ENCODE data around the gene TPSB2. TPM values are rescaled to one million over a fixed set of nuclear protein-coding genes. Genes with fewer than 3 reads are reported as not detected.
"Not testable (repeated sequence)": the region's sequence is repeated elsewhere in the genome, so short reads cannot be mapped to it uniquely, and the experiment has no call there.

Gene TPSB2
- total RNA-seq, 1 donor from 2014 or later, result 181 TPM

- no peak for ATAC-seq
- no peaks in the 10 kb centered on the region for H3K4me1 ChIP-seq
- H3K4me3 ChIP-seq, result no peak overlapping the region
- H3K36me3 ChIP-seq, result no peaks in the 10 kb centered on the region
- intact Hi-C loops (cut with DNase I), result no loop called here
- no peaks in the 10 kb centered on the region for H3K9me3 ChIP-seq
- H3K27me3 ChIP-seq, result peaks cover 12% of the 10 kb centered on the region
- no peak for TF ChIP-seq CTCF (IDR thresholded peaks at IDR 0.05)
- DNase-seq, result no peak
- no peak overlapping the region for H3K27ac ChIP-seq
Measured at GRCh38 chr16:1275791-1276579, 46.0 kb upstream of the TPSB2 start.

- H3K4me3 ChIP-seq, result no peak overlapping the region
- no peak for TF ChIP-seq CTCF (IDR thresholded peaks at IDR 0.05)
- DNase-seq (no peak), ATAC-seq (no peak)
- no peaks in the 10 kb centered on the region for H3K36me3 ChIP-seq
- no peaks in the 10 kb centered on the region for H3K9me3 ChIP-seq
- no peaks in the 10 kb centered on the region for H3K4me1 ChIP-seq
- H3K27me3 ChIP-seq, result peaks cover 12% of the 10 kb centered on the region
- intact Hi-C loops (cut with DNase I), result no loop called here
- no peak overlapping the region for H3K27ac ChIP-seq
Measured at GRCh38 chr16:1274767-1275166, 44.8 kb upstream of the TPSB2 start.

DNA sequence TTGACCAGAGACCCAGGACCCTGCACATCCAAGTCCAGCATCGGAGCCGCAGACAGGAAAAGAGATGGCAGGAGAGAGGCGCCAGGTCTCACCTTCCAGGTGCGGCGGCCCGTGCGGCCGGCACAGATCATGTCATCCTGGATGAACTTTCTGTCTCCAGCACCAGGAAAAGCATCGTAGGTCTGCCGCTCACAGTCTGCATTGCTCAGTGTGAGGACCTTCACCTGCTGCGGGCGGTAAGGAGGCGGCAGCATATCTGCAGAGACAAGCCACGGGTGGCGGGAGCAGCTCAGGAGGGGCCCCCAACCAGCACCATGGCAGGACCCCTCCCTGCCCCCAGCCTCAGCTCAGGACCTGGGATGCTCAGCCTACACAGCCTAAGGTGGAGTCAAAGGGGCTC, 43.8 kb upstream of the TPSB2 start:
- no peaks in the 10 kb centered on the region for H3K9me3 ChIP-seq
- no peaks in the 10 kb centered on the region for H3K36me3 ChIP-seq
- intact Hi-C loops (cut with DNase I), result no loop called here
- H3K4me1 ChIP-seq, result no peaks in the 10 kb centered on the region
- no peak for DNase-seq
- no peak overlapping the region for H3K27ac ChIP-seq
- TF ChIP-seq CTCF (IDR thresholded peaks at IDR 0.05), result no peak
- no peak overlapping the region for H3K4me3 ChIP-seq
- peaks cover 12% of the 10 kb centered on the region for H3K27me3 ChIP-seq
- no peak for ATAC-seq

DNA sequence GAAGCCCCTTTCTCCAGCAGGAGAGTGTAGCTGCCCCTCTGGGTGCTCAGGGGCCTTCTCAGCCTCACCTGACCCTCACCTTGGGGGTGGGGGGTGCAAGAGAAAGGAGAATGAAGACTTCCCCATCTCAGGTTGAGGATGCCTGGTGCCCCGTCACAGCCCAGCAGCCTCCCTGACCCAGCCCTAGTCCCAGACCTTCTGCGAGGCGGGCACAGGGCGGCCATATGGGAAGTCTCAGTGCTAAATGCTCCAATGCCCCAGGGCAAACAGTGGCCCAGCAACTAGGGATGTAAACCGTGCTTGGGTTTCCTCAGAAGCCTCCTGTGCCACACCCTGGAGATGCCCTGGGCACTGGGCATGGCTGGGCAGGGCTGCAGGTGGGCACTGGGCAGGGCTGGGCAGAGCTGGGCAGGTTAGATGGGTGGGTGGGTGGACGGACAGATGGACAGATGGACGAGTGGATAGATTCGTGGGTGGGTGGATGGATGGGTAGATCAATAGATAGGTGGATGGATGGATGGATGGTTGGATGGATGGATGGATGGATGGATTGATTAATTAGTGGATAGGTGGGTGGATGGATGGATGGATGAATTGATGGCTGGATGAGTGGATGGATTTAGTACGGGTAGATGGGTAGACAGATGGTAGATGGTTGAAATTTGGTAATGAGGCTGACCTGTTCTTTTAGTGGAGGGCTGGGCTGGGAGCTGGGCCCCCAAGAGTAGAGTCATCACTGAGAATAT, 42.6 kb upstream of the TPSB2 start:
- no peaks in the 10 kb centered on the region for H3K36me3 ChIP-seq
- ATAC-seq (no peak), DNase-seq (no peak)
- H3K27ac ChIP-seq, result no peak overlapping the region
- TF ChIP-seq CTCF (IDR thresholded peaks at IDR 0.05), result no peak
- H3K4me3 ChIP-seq, result no peak overlapping the region
- H3K27me3 ChIP-seq, result peaks cover 6% of the 10 kb centered on the region
- H3K9me3 ChIP-seq, result no peaks in the 10 kb centered on the region
- intact Hi-C loops (cut with DNase I), result no loop called here
- H3K4me1 ChIP-seq, result no peaks in the 10 kb centered on the region

- H3K4me1 ChIP-seq; H3K36me3 ChIP-seq; H3K27me3 ChIP-seq; H3K4me3 ChIP-seq; ATAC-seq; intact Hi-C loops (cut with DNase I); H3K9me3 ChIP-seq; DNase-seq; H3K27ac ChIP-seq: not testable (repeated sequence)
Measured at GRCh38 chr16:1271724-1272413, 41.9 kb upstream of the TPSB2 start.

GRCh38 chr16:1271380-1271723, 41.4 kb upstream of the TPSB2 start:
- DNase-seq, result no peak
- intact Hi-C loops (cut with DNase I), result no loop called here

DNA sequence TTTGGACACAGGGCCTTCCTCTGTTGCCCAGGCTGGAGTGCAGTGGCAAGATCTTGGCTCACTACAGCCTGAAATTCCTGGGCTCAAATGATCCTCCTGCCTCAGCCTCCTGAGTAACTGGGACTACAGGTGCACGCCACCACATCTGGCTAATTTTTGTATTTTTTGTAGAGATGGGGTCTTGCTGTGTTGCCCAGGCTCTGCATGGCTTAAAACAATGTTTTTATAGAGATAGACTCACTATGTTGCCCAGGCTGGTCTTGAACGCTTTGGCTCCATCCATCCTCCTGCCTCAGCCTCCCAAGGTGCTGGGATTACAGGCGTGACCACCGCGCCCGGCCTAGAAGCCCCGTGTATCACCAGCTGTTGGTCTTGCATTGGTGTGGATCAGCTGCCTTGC, 39.4 kb upstream of the TPSB2 start:
- H3K9me3 ChIP-seq; H3K27ac ChIP-seq; H3K4me3 ChIP-seq; ATAC-seq; DNase-seq; H3K27me3 ChIP-seq; intact Hi-C loops (cut with DNase I); H3K4me1 ChIP-seq; H3K36me3 ChIP-seq: not testable (repeated sequence)

More at GRCh38 chr16:1271380-1271723, 41.4 kb upstream of the TPSB2 start:
- ATAC-seq, result no peak
- H3K27ac ChIP-seq, result no peak overlapping the region
- no peaks in the 10 kb centered on the region for H3K36me3 ChIP-seq
- no peaks in the 10 kb centered on the region for H3K9me3 ChIP-seq
- no peaks in the 10 kb centered on the region for H3K27me3 ChIP-seq
- TF ChIP-seq CTCF (IDR thresholded peaks at IDR 0.05), result no peak
- H3K4me3 ChIP-seq, result no peak overlapping the region
- no peaks in the 10 kb centered on the region for H3K4me1 ChIP-seq
